Measurements from ENCODE around the gene PLEKHA5. TPM values are rescaled to one million over a fixed set of nuclear protein-coding genes. Genes with fewer than 3 reads are reported as not detected.

The PLEKHA5 gene
- total and polyA plus RNA-seq, 2 of the 4 experiments (the other 2 are of a cell fraction), result 5.3 to 12.2 TPM

DNA sequence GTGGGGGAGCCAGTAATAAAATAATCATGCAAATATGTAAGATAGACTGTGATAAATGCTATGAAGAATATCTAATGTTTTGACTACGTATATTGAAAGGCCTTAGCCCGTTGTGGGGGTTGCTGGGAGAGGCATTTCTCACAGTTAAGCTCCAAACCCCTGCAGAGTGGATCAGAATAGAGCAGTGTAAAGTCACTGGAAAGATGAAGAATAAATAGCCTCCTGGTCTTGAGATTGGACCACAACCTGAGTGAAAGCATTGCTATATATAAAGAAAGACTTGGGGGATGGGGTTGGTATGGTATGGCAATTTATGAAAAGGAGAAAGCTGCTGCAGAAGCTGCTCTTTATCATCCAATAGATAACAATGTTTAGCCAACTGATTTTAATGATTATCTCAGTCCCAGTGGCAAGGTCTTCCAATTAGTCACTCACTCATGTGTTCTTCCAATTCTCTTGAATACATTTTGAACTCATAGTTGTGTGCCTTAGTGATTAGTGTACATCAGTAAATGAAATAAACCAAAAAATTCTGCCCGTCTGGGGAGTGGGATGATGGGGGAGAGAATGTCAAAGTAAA is 10.2 kb downstream of the PLEKHA5 start:
- Histone ChIP-seq H3K9ac (ENCODE audit: low read depth, low read length) (no peak overlapping the region), H3K56ac (ENCODE audit: extremely low read depth, insufficient read depth, low read length) (no peak overlapping the region), H4K5ac (ENCODE audit: low read depth, low read length) (no peak overlapping the region), H2BK120ac (ENCODE audit: low read depth, low read length) (no peak overlapping the region), H2AK5ac (ENCODE audit: low read depth, low read length) (no peak overlapping the region), H2BK20ac (ENCODE audit: low read depth, low read length) (no peak overlapping the region), H3K9me1 (ENCODE audit: insufficient read depth, low read length) (peaks cover 5% of the 10 kb centered on the region; the same call in 1 of the 2 replicates), H2BK15ac (ENCODE audit: low read depth, low read length) (no peak overlapping the region), H3K4ac (ENCODE audit: low read depth, low read length) (no peak overlapping the region), H3K27me3 (ENCODE audit: control insufficient read depth, insufficient read depth, low read length) (no peaks in the 10 kb centered on the region), H4K20me1 (ENCODE audit: insufficient read depth, low read length) (no peaks in the 10 kb centered on the region), H3K14ac (replicated peaks; ENCODE audit: low read depth, low read length) (no peak overlapping the region), H3K79me1 (ENCODE audit: low read depth in 1 of 2, low read length in 2 of 2) (peaks cover 29 to 49% of the 10 kb centered on the region in 2 experiments), H3K9me3 (ENCODE audit: control insufficient read depth, insufficient read depth, low read length) (no peaks in the 10 kb centered on the region), H3K23ac (ENCODE audit: low read depth, low read length) (no peak overlapping the region), H2BK5ac (ENCODE audit: low read depth, low read length, poor library complexity, severe bottlenecking) (no peak overlapping the region), H3K27ac (ENCODE audit: insufficient read depth, low read length) (no peak overlapping the region), H4K8ac (ENCODE audit: low read depth in 2 of 2, low read length in 2 of 2) (no peak overlapping the region), H3K4me3 (ENCODE audit: insufficient read depth, low read depth, low read length) (no peak overlapping the region), H2AK9ac (replicated peaks; ENCODE audit: low read depth, low read length, poor library complexity) (no peak overlapping the region), H3K4me2 (ENCODE audit: low read depth, low read length) (no peak overlapping the region), H3K18ac (ENCODE audit: low read depth, low read length) (no peak overlapping the region), H4K91ac (ENCODE audit: insufficient read depth, low read depth, low read length) (no peak overlapping the region), H2AFZ (replicated peaks; ENCODE audit: low read length, poor library complexity) (no peak overlapping the region), H3K36me3 (ENCODE audit: control insufficient read depth, insufficient read depth, low read length) (peaks cover 17% of the 10 kb centered on the region), H3K4me1 (ENCODE audit: control insufficient read depth, insufficient read depth, low read length) (no peaks in the 10 kb centered on the region)
- intact Hi-C loops (cut with micrococcal nuclease), result loop anchor here (10.0 kb wide), 1 partner anchor 275 kb away; no protein-coding TSS in a partner anchor
- TF ChIP-seq MAFK (IDR thresholded peaks at IDR 0.05; ENCODE audit: low read depth, low read length) (no peak), SMC3 (IDR thresholded peaks at IDR 0.05; ENCODE audit: low read depth, low read length) (no peak), RFX5 (IDR thresholded peaks at IDR 0.05; ENCODE audit: low read depth, low read length) (no peak)
- TF ChIP-seq, protein P1, sequence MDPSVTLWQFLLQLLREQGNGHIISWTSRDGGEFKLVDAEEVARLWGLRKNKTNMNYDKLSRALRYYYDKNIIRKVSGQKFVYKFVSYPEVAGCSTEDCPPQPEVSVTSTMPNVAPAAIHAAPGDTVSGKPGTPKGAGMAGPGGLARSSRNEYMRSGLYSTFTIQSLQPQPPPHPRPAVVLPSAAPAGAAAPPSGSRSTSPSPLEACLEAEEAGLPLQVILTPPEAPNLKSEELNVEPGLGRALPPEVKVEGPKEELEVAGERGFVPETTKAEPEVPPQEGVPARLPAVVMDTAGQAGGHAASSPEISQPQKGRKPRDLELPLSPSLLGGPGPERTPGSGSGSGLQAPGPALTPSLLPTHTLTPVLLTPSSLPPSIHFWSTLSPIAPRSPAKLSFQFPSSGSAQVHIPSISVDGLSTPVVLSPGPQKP (IDR thresholded peaks at IDR 0.05; ENCODE audit: borderline replicate concordance, low read depth, low read length), result no peak
- in situ Hi-C loops (cut with MboI; ENCODE audit: low sequenced_read_pairs), result no loop called here
- CTCF ChIA-PET, result interaction anchor here (0.6 kb wide), 1 partner anchor 683 kb away, joined by 4 read pairs; no protein-coding TSS in a partner anchor
- DNase-seq, result no peak
- POLR2A ChIA-PET (ENCODE audit: unreplicated experiment), result no interaction called here
- BruUV-seq (replicated peaks), result no TSS peak
- dilution Hi-C loops (cut with HindIII; ENCODE audit: low sequenced_read_pairs, unreplicated experiment), result no loop called here
- ATAC-seq (ENCODE audit: low read depth), result no peak
- 100% methylated on average over 2 of the region's 3 CpGs; no CpG with 5 or more reads in 1 of the 2 experiments for WGBS, 2 experiments (ENCODE audit: extremely low coverage in 2 of 2, insufficient read length in 1 of 2)

Data from IMR-90 (cell line).